Measurements from ENCODE around the gene ANAPC2. TPM values are rescaled to one million over a fixed set of nuclear protein-coding genes. Genes with fewer than 3 reads are reported as not detected.

ANAPC2 gene
- polyA plus RNA-seq, 2 of the 4 experiments (the other 2 are of a cell fraction), result 17.5 to 40.7 TPM

GRCh38 chr9:137161558-137162486 lies 26.5 kb downstream of the ANAPC2 start:
- DNase-seq (ENCODE audit: low read depth in 1 of 2, low spot score in 1 of 2), result peak in 1 of 2 experiments; percentile 43
- FAIRE-seq, result no peak
- ATAC-seq, result peak in 1 of 2 experiments; percentile 13; a peak in 3 of 6 replicates
- WGBS (ENCODE audit: missing lambda C conversion rate), result 15% methylated on average over 29 of the region's 71 CpGs
- Histone ChIP-seq H3K27ac (peak overlapping the region in 1 of 2 experiments; percentile 10; a peak in 1 of 6 replicates), H3K4me1 (peaks cover 22% of the 10 kb centered on the region), H3K9me3 (no peaks in the 10 kb centered on the region), H3K4me3 (peak overlapping the region; percentile 38; the same call in 2 of the 3 replicates), H3K4me2 (peak overlapping the region; percentile 76)
- ChIA-PET POLR2A (interaction anchor here (0.9 to 2.1 kb wide), 3 partner anchors 32 to 79 kb away, joined by 7 to 9 read pairs (median 8); partner anchors contain the start of gene TUBB4B), CTCF (interaction anchor here (0.6 to 7.4 kb wide), 11 partner anchors 9 to 95 kb away, joined by 3 to 57 read pairs (median 4); partner anchors contain the start of genes LRRC26, SSNA1 and TMEM210)
- TF ChIP-seq MAX (IDR thresholded peaks at IDR 0.05) (peak; percentile 44; the same call in 1 of the 2 replicates), RNF2 (IDR thresholded peaks at IDR 0.05; ENCODE audit: borderline replicate concordance, low read depth) (no peak)

- Histone ChIP-seq H3K4me1 (peaks cover 25% of the 10 kb centered on the region), H3K4me2 (peak overlapping the region; percentile 76), H3K9me3 (no peaks in the 10 kb centered on the region), H3K4me3 (peak overlapping the region; percentile 38; the same call in 1 of the 3 replicates), H3K27ac (no peak overlapping the region)
- ATAC-seq, result no peak; a peak in 1 of 6 replicates
- POLR2A ChIA-PET, result interaction anchor here (0.6 kb wide), 1 partner anchor 65 kb away, joined by 3 read pairs; no protein-coding TSS in a partner anchor
- DNase-seq (ENCODE audit: low read depth in 1 of 2, low spot score in 1 of 2), result no peak
- CTCF ChIA-PET, result interaction anchor here (0.6 to 7.4 kb wide), 3 partner anchors 16 to 66 kb away, joined by 3 to 57 read pairs (median 3); partner anchors contain the start of gene RNF224
- whole genome bisulfite sequencing (ENCODE audit: missing lambda C conversion rate), result 46% methylated on average over 16 of the region's 56 CpGs
- TF ChIP-seq PBX3 (IDR thresholded peaks at IDR 0.05) (no peak), SREBF2 (IDR thresholded peaks at IDR 0.05) (no peak), MAZ (IDR thresholded peaks at IDR 0.05; ENCODE audit: borderline replicate concordance, low read depth, low read length) (no peak), GATA3 (IDR thresholded peaks at IDR 0.05; ENCODE audit: borderline replicate concordance) (no peak), CHD2 (IDR thresholded peaks at IDR 0.05; ENCODE audit: low read length, partially characterized antibody) (no peak), POLR2AphosphoS2 (conservative IDR thresholded peaks at IDR 0.05; ENCODE audit: low read length) (no peak)
- FAIRE-seq, result no peak
Observed at GRCh38 chr9:137160716-137161557, 27.4 kb downstream of the ANAPC2 start.

GRCh38 chr9:137160054-137160425 lies 28.3 kb downstream of the ANAPC2 start:
- FAIRE-seq, result no peak
- 42% methylated on average over 17 of the region's 17 CpGs for WGBS (ENCODE audit: missing lambda C conversion rate)
- H3K4me1 ChIP-seq, result peaks cover 25% of the 10 kb centered on the region

More at GRCh38 chr9:137160054-137160425, 28.3 kb downstream of the ANAPC2 start:
- no peak overlapping the region for H3K4me3 ChIP-seq
- H3K9me3 ChIP-seq, result no peaks in the 10 kb centered on the region
- ATAC-seq (no peak), DNase-seq (ENCODE audit: low read depth in 1 of 2, low spot score in 1 of 2) (no peak)
- POLR2A ChIA-PET, result interaction anchor here (0.6 kb wide), 1 partner anchor 66 kb away, joined by 3 read pairs; no protein-coding TSS in a partner anchor
- CTCF ChIA-PET, result interaction anchor here (1.2 to 1.3 kb wide), 2 partner anchors 15 to 67 kb away, joined by 3 read pairs; partner anchors contain the start of gene RNF224
- TF ChIP-seq ELK1 (IDR thresholded peaks at IDR 0.05; ENCODE audit: low read depth, low read length) (no peak), BHLHE40 (IDR thresholded peaks at IDR 0.05; ENCODE audit: low read depth, low read length) (no peak), TFCP2L1 (CRISPR knock-in tag; IDR thresholded peaks at IDR 0.05) (no peak), USF2 (IDR thresholded peaks at IDR 0.05) (no peak), NFE2L2 (conservative IDR thresholded peaks at IDR 0.05; ENCODE audit: low read length) (no peak)
- no peak overlapping the region for H3K4me2 ChIP-seq
- H3K27ac ChIP-seq, result no peak overlapping the region
